Raji (cell line): ENCODE measurements around the gene CUTA.
A peak's percentile ranks its signal among the peaks of the same experiment; 100 is the strongest.

Experiments
- POLR2A ChIP-seq: IDR thresholded peaks from 2 replicates; pipeline ENCODE4 v1.6.1; 2011; ENCODE audit warnings: low read depth, low read length, control low read depth; ENCODE audit not compliant: insufficient read depth

Gene CUTA

GRCh38 chr6:33429750-33430052 is 11.8 kb upstream of the CUTA start:
- TF ChIP-seq POLR2A: no peak; the same call in 1 of the 2 replicates

GRCh38 chr6:33428966-33429749 is 11.3 kb upstream of the CUTA start:
- 0 out of 2 replicates have a peak, but pooled peaks have one; percentile 32 for TF ChIP-seq POLR2A

GRCh38 chr6:33428224-33428965 is 10.5 kb upstream of the CUTA start:
- TF ChIP-seq POLR2A: peak; percentile 56

- TF ChIP-seq POLR2A: 0 out of 2 replicates have a peak, but pooled peaks have one; percentile 18
Measured at GRCh38 chr6:33427585-33428223, 9.8 kb upstream of the CUTA start.

- TF ChIP-seq POLR2A: peak; percentile 8; the same call in 1 of the 2 replicates
Measured at GRCh38 chr6:33426590-33427511, 8.9 kb upstream of the CUTA start.

GRCh38 chr6:33425668-33426577 is 8.0 kb upstream of the CUTA start:
- peak; percentile 79 for TF ChIP-seq POLR2A

GRCh38 chr6:33424855-33425667 is 7.2 kb upstream of the CUTA start:
- TF ChIP-seq POLR2A: no peak

- no peak for TF ChIP-seq POLR2A
Measured at GRCh38 chr6:33423777-33424176, 5.9 kb upstream of the CUTA start.

GRCh38 chr6:33421344-33421643 is 3.4 kb upstream of the CUTA start:
- no peak for TF ChIP-seq POLR2A

- no peak for TF ChIP-seq POLR2A
Measured at GRCh38 chr6:33420491-33421343, 2.8 kb upstream of the CUTA start.

- no peak for TF ChIP-seq POLR2A
Measured at GRCh38 chr6:33419580-33420490, 1.9 kb upstream of the CUTA start, which contains the start of gene SYNGAP1. SYNGAP1 (plus strand) TSS chr6:33420065; CDS start chr6:33420265, 200 bp downstream.

GRCh38 chr6:33418690-33419291 is 884 bp upstream of the CUTA start:
- peak; percentile 10; the same call in 1 of the 2 replicates for TF ChIP-seq POLR2A
